NCI-H187 treated with DMSO at 0.1 percent for 48 hours (cell line): ENCODE results near the gene DTX3L.

Experiments
- DNase-seq: peaks from one replicate; lab custom pipeline; 2025; lab: John Stamatoyannopoulos, UW

Gene DTX3L

DNA sequence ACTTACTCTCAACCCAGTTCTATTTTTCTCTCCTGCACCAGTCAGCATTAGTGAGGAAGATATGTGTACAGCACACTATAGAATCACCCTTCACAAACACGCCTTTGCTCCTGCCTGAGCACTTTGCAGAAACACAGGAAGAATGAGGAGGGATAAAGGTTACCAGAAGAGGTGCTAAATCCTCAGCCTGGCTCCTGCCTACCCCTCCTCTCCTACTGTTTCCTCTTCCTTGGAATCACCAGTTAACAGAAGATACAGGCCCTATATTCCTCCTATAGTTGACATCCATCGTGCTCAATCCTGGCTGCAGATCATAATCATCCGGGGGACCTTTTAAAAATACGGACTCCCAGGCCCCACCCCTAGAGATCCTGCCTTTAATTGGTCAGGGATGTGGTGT is 42.2 kb downstream of the DTX3L start:
- DNase-seq = no peak

DNA sequence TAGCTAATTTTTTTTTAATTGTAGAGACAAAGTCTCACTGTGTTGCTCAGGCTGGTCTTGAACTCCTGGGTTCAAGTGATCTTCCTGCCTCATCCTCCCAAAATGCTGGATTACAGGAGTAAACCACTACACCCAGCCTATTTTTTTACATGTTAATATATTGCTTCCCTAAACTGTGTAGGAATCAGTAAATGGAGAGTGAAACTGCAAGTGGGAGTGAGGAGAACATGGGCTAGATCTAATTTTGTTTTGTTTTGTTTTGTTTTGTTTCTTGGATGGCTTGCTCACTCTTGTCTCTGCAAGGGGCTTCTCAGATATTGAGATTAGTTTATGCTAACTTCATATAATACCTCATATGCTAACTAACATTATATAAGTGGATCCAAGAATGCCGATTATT is 44.8 kb downstream of the DTX3L start:
- no peak for DNase-seq

DNA sequence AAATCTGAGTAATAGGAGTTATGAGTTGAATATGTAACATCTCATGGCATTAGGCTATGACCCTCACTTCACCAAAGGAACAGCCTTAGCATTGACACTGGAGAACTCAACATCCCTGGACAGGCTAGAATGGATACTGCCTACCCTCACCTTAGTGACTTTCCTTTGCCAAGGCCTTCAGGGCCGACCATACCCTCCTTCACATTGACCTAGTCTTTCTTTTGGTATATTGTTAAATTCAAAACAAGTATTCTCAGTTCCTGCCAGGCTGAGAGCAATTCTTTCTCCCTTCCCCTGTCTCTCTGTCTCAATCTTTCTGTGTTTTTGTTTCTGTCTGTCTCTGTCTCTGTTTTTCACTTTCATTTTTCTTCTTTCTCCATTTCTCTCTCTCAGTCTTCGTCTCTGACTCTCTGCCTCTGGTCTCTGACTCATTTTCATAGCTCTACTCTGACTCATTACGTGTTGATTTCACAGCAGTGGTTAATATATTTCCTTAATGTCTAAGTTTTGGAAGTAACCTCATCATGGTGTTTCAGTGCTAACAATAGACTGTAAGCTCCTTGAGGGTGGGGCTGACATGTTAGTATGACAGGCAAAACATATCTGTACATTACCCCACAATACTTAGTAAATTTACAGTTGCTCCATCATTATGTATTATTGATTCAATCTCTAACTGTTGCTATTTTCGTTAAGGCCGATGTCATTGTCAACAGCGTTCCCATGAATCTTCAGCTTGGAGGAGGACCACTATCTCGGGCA is 45.8 kb downstream of the DTX3L start:
- DNase-seq = no peak

DNA sequence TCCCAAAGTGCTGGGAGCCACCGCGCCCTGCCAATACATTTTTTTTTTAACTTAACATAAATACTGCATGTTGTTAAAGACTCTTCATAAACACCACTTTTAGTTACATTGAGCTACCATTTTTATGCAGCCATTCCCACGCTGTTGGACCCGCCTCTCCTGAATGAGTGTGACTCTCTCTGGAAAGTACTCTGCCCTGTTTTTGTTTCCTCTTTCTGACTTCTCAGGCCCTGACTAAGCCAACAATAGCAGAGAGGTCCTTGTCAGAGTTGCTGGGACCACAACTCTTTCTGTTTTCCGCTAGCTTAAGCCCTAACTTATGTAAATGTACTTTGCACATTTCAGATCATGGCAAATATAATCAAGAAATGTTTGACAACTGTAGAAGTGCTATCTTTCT is 48.6 kb downstream of the DTX3L start:
- DNase-seq = no peak

DNA sequence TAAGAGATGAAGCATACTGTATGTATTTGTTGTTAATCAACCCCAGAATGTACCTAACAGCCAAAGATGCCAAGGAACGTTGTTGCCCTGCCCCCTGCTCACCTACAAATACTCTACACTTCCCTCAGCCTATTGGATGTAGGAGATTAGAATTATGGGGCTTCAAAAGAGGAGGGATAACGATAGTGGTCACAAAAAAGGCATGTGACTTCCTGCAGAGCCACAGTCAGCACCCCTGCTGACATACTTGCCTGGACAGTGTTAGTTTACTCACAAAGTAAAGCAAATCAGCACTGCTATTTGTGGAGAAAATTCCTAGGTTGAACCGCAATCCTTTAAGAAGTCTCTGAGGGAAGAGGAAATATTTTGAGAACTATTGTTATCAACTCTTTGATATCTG is 51.2 kb downstream of the DTX3L start:
- no peak for DNase-seq

DNA sequence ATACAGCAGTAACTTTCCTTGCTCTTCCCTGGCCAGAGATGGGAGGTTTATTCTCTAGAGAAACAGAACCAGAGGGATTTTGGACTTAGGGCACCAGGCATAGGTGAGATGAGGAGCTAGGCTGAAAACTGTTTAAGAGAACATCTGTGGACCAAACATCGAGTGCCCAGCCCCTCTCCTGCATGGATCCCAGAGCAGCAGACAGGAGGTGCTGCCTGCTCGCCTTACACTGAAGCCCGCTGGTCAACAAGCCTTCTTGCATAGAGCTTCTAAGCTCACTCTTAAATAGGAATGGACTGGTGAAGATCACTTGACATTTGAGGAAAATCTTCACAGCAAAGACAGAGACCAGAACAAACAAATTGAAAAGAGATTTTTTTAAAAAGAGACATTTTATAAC is 54.5 kb downstream of the DTX3L start:
- DNase-seq = no peak

DNA sequence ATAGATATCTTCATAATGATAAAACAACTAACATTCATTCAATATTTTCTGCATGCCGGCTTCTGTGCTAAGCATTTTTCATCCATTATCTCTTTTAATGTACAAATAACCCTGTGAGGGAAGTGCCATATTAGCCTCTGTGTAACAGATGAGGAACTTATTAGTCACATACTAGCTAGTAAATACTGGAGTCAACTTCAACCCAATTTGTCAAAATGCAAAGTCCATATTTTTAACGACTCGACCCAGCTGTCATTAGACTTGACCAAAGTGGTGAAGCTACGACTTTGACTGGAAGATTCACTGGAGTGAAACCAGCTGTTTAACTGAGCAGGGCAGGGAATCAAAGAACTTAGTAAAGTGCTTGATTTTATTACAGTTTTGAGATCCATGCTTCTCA is 54.9 kb downstream of the DTX3L start:
- DNase-seq = no peak

DNA sequence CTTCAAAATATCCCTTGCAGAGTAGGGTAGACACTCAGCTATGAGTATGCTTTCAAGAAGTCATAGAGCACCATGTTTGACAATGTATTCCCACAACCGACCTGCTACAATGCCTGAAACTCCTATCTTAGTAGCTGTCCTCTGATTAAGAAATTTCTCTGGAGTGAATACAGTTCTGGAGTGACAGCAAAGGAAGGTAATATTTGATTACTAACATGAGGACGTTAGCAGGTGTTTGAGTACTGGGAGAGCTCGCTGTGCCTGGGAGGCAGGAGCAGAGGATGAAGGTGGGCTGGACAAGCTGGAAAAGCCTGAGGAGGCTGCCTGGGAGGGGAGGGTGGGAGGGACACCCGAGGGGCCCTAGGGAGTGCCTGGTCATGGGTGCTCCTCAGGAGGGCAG is 56.3 kb downstream of the DTX3L start:
- DNase-seq = no peak

DNA sequence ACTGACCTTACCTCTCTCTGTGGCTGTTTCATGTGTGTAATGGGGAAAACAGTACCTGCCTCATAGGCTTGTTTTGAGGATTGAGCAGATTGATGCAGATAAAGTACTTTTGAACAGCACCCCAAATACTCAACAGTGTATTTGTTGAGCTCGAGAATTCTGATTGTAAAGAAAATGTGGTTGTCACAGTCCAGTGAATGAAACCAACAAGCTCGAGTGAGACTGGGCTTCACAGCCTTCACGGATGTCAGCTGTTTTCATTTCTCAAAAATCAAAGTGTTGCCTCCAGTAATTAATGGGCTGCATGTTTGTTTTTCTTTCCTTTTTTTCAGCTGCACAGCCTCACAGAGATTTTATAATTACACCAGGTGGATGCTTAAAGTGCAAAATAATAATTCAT is 57.0 kb downstream of the DTX3L start:
- DNase-seq = no peak

DNA sequence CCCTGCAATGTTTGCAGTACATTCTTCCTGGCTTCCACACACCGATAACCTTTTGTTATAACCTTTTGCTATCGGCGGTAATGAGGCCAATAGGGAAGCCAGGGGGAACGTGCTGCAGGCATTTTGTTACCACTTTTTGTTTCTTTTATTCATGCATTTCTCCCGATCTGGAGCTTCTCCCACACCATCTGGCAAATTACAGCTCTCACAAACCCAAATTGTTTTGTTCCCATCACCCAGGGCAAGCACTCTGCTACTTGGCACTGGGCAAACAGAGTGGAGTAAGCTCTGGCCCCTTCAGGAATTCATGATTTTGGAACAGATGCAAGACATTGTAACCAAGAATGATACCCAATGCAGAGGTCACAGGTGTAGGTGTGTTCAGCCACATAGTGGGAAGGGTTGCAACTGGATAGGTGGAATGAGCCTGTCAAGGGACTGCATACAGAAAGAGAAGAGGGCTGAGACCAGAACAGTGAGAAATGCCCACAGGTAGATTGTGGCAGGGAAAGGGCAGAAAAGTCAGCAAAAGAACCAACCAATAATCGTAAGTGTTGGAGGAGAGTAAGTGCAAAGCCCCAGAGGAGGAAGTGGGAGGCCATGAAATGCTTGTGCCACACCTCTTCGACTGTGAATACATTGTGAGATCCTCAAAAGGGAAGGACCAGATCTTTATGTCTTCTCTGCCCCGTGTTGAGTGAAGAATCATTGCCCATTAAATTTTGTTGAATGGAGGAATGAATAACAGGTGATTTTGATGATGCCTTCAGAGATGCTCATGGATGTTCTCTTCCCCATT is 59.1 kb downstream of the DTX3L start:
- DNase-seq = no peak
